ENCODE data around the gene LTBR. TPM values are rescaled to one million over a fixed set of nuclear protein-coding genes. Genes with fewer than 3 reads are reported as not detected.
A peak's percentile ranks its signal among the peaks of the same experiment; 100 is the strongest.

LTBR gene
- total RNA-seq, result 61.3 and 69.6 TPM in 2 replicates

GRCh38 chr12:6383572-6384498 lies at the start of gene LTBR:
LTBR (plus strand) TSS chr12:6384162; CDS start chr12:6384359, 197 bp downstream.
- TF ChIP-seq CTCF (IDR thresholded peaks at IDR 0.05; ENCODE audit: insufficient read depth, low read depth, low read length), result no peak
- H3K4me3 ChIP-seq (ENCODE audit: low read depth, low read length), result peak within 1 kb of the TSS; percentile 81
- DNase-seq (ENCODE audit: low read depth), result peak; percentile 97

- no peak for TF ChIP-seq CTCF (IDR thresholded peaks at IDR 0.05; ENCODE audit: insufficient read depth, low read depth, low read length)
- DNase-seq (ENCODE audit: low read depth), result no peak
- H3K4me3 ChIP-seq (ENCODE audit: low read depth, low read length), result no peak overlapping the region
Observed at GRCh38 chr12:6334359-6334758, 49.6 kb upstream of the LTBR start.

GRCh38 chr12:6334940-6335450 lies 49.0 kb upstream of the LTBR start:
- H3K4me3 ChIP-seq (ENCODE audit: low read depth, low read length), result peak overlapping the region; percentile 52
- peak; percentile 76 for DNase-seq (ENCODE audit: low read depth)

GRCh38 chr12:6335451-6336078 lies 48.4 kb upstream of the LTBR start:
- DNase-seq (ENCODE audit: low read depth), result peak; percentile 86
- peak overlapping the region; percentile 52 for H3K4me3 ChIP-seq (ENCODE audit: low read depth, low read length)
- peak; percentile 66 for TF ChIP-seq CTCF (IDR thresholded peaks at IDR 0.05; ENCODE audit: insufficient read depth, low read depth, low read length)

More at GRCh38 chr12:6334940-6335450, 49.0 kb upstream of the LTBR start:
- no peak for TF ChIP-seq CTCF (IDR thresholded peaks at IDR 0.05; ENCODE audit: insufficient read depth, low read depth, low read length)

- TF ChIP-seq CTCF (IDR thresholded peaks at IDR 0.05; ENCODE audit: insufficient read depth, low read depth, low read length), result no peak
- peak; percentile 100 for DNase-seq (ENCODE audit: low read depth)
- peak overlapping the region; percentile 94 for H3K4me3 ChIP-seq (ENCODE audit: low read depth, low read length)
Observed at GRCh38 chr12:6336079-6336888, 47.7 kb upstream of the LTBR start.

Data from fibroblast of villous mesenchyme (primary cell).